Fibroblast of lung (primary cell): Measurements from ENCODE around the gene MCM3AP. TPM values are rescaled to one million over a fixed set of nuclear protein-coding genes. Genes with fewer than 3 reads are reported as not detected.

Experiments used
- DNase-seq, 2 donors: peaks; one replicate each; pipeline versions ENCODE4 v3.0.0 to v3.0.0-alpha.2; 2010; ENCODE audit warnings: low read depth in 2 of 2
- H2AFZ ChIP-seq: 2 replicates; pipeline ENCODE4 v1.5.1; 2012; ENCODE audit warnings: low read length, control low read depth, inconsistent platforms
- H3K27ac ChIP-seq: 2 replicates; pipeline ENCODE4 v1.5.1; 2011; ENCODE audit warnings: low read length, control low read depth; ENCODE audit not compliant: insufficient read depth
- H3K27me3 ChIP-seq: 2 replicates; pipeline ENCODE4 v1.5.1; 2011; ENCODE audit warnings: mild to moderate bottlenecking, low read length; ENCODE audit not compliant: control insufficient read depth, insufficient read depth
- H3K36me3 ChIP-seq: 2 replicates; pipeline ENCODE4 v1.5.1; 2011; ENCODE audit warnings: low read length; ENCODE audit not compliant: control insufficient read depth, insufficient read depth
- H3K4me1 ChIP-seq: 2 replicates; pipeline ENCODE4 v1.5.1; 2011; ENCODE audit warnings: low read length; ENCODE audit not compliant: control insufficient read depth, insufficient read depth; ENCODE audit errors: extremely low read depth
- H3K4me2 ChIP-seq: 2 replicates; pipeline ENCODE4 v1.5.1; 2011; ENCODE audit warnings: low read length, control low read depth; ENCODE audit not compliant: insufficient read depth; ENCODE audit errors: extremely low read depth
- H3K4me3 ChIP-seq, 4 experiments: fragments of 200-600 bp in 1 of 4; sonication (generic) in 1 of 4; replicated peaks in 1 of 4; 2 replicates each; pipeline ENCODE4 v1.5.1; 2011 to 2016; ENCODE audit warnings: low read length in 4 of 4, low read depth in 3 of 4, mild to moderate bottlenecking in 3 of 4, control low read depth in 2 of 4, inconsistent platforms in 1 of 4, mixed read lengths in 1 of 4; ENCODE audit not compliant: insufficient read depth in 1 of 4; ENCODE audit errors: control extremely low read depth in 1 of 4
- H3K79me2 ChIP-seq: 2 replicates; pipeline ENCODE4 v1.5.1; 2012; ENCODE audit warnings: mild to moderate bottlenecking, low read length, inconsistent platforms; ENCODE audit not compliant: control insufficient read depth, insufficient read depth
- H3K9ac ChIP-seq: 2 replicates; pipeline ENCODE4 v1.5.1; 2011; ENCODE audit warnings: mild to moderate bottlenecking, low read length, control low read depth; ENCODE audit not compliant: insufficient read depth
- H3K9me3 ChIP-seq: 2 replicates; pipeline ENCODE4 v1.5.1; 2012; ENCODE audit warnings: low read depth, low read length; ENCODE audit not compliant: control insufficient read depth, insufficient read depth
- H4K20me1 ChIP-seq: 2 replicates; pipeline ENCODE4 v1.5.1; 2011; ENCODE audit warnings: low read length; ENCODE audit not compliant: control insufficient read depth, insufficient read depth; ENCODE audit errors: extremely low read depth
- CTCF ChIP-seq, 2 donors: IDR thresholded peaks in 1 of 2; conservative IDR thresholded peaks in 1 of 2; 1 replicate in 1 of 2; 2 replicates in 1 of 2; pipeline ENCODE4 v1.5.1; 2011 to 2012; ENCODE audit warnings: low read length in 2 of 2, control low read depth in 1 of 2, inconsistent platforms in 1 of 2, low read depth in 1 of 2, mild to moderate bottlenecking in 1 of 2
- EZH2 ChIP-seq: IDR thresholded peaks from 2 replicates; pipeline ENCODE4 v1.5.1; 2012; ENCODE audit warnings: low read length, control low read depth, mild to moderate bottlenecking; ENCODE audit errors: missing control alignments
- polyA plus RNA-seq, 2 donors: library from polyadenylated mRNA; depleted of rRNA in 1 of 2; stranded (reverse) in 1 of 2; unstranded in 1 of 2; fragments of >200 nt; gene quantifications; 2 replicates each; pipeline ENCODE4 v1.2.1, GENCODE V29; 2011 to 2012; ENCODE audit warnings: missing spikeins in 1 of 2
- total RNA-seq: library from RNA; depleted of rRNA; stranded (reverse); fragments of >200 nt; gene quantifications from 2 replicates; pipeline ENCODE4 v1.2.1, GENCODE V29; 2014

The MCM3AP gene
- total and polyA plus RNA-seq, 2 donors (not counting 1 experiment from before 2014, with no cell fraction given) = 40.4 to 64.6 TPM

DNA sequence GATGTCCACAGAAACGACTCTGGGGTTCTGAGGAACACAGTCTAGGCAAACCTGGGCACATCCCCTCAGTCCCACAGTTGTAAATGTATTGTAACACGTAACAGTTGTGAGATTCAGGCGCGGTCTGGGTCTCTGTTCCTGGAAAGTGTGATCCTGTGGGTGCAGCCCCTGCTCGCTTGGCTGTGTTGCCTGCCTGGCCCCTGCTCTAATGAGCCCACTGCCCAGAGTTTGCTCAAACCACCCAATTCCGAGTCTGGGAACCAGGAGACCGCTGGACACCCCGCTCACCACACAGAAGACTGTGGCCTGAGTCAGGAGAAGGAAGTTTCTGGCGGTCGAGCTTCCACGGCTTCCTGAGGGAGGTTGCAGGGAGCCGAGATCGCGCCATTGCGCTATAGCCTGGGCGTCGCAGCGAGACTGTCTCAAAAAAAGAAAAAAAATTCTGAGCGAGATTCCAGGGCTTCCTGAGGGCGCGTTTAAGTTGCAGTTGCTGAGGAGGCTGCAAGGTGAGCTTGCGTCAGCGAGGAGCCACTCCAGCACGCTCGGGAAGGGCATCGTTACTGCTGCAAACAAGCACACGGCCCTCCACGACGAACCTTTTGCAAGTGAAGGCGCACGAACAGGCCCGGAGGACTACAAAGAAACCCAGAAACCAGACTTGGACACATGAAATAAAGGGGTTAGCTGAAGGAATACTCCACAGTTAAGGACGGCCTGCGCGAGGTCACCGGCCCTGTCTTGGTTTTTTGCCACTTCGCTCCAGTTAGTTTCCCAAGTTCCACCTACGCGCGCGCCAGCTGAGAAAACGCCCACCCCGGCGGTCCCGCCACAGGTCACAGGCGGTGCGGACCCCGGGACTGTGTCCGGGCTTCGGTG lies 37.2 kb upstream of the MCM3AP start:
- no peak for TF ChIP-seq EZH2
- no peak for TF ChIP-seq CTCF (conservative IDR thresholded peaks at IDR 0.05 in 1 of 2, IDR thresholded peaks at IDR 0.05 in 1 of 2; ENCODE audit: low read depth in 1 of 2, low read length in 2 of 2)
- peaks cover 4% of the 10 kb centered on the region for H3K36me3 ChIP-seq
- peak overlapping the region; percentile 82 for H3K9ac ChIP-seq
- peaks cover 57% of the 10 kb centered on the region for H3K79me2 ChIP-seq
- peak overlapping the region; percentile 66 to 97 (median 94) for H3K4me3 ChIP-seq
- H4K20me1 ChIP-seq = no peaks in the 10 kb centered on the region
- H3K27me3 ChIP-seq = no peaks in the 10 kb centered on the region
- peak overlapping the region; percentile 96 for H3K4me2 ChIP-seq
- peaks cover 17% of the 10 kb centered on the region for H3K4me1 ChIP-seq
- peak overlapping the region; percentile 79 for H3K27ac ChIP-seq
- H2AFZ ChIP-seq = peak overlapping the region; percentile 81
- DNase-seq = peak; percentile 24 to 62
- H3K9me3 ChIP-seq = no peaks in the 10 kb centered on the region

- DNase-seq = no peak
- Histone ChIP-seq H3K9ac (no peak overlapping the region), H3K9me3 (no peaks in the 10 kb centered on the region), H2AFZ (peak overlapping the region; percentile 49), H3K4me1 (peaks cover 15% of the 10 kb centered on the region), H3K36me3 (peaks cover 4% of the 10 kb centered on the region), H3K27me3 (no peaks in the 10 kb centered on the region), H3K4me2 (peak overlapping the region; percentile 58), H4K20me1 (no peaks in the 10 kb centered on the region), H3K27ac (no peak overlapping the region), H3K4me3 (peak overlapping the region in 1 of 4 experiments; percentile 18), H3K79me2 (peaks cover 39% of the 10 kb centered on the region)
- TF ChIP-seq CTCF (conservative IDR thresholded peaks at IDR 0.05 in 1 of 2, IDR thresholded peaks at IDR 0.05 in 1 of 2; ENCODE audit: low read depth in 1 of 2, low read length in 2 of 2) = no peak
- no peak for TF ChIP-seq EZH2
Observed at GRCh38 chr21:46320331-46320801, 35.0 kb upstream of the MCM3AP start.

DNA sequence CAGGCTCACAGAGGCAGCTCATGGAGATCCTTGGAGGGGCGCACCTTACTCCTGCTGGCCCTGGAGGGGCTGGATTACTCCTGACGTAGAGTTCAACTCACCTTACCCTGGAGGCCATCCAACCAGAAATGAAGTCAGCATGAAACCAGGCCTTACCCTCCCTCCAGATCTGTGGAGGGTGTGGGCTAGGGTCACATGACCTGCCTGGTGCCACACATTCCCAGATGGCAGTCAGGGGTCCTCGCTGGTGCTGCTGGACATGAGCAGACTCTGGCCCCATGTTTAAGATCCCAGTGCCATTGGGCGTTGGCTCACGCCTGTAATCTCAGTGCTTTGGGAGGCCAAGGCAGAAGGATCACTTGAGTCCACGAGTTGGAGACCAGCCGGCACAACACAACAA lies 33.8 kb upstream of the MCM3AP start:
- TF ChIP-seq CTCF (conservative IDR thresholded peaks at IDR 0.05 in 1 of 2, IDR thresholded peaks at IDR 0.05 in 1 of 2; ENCODE audit: low read depth in 1 of 2, low read length in 2 of 2) (no peak), EZH2 (no peak)
- Histone ChIP-seq H3K36me3 (peaks cover 4% of the 10 kb centered on the region), H3K79me2 (peaks cover 35% of the 10 kb centered on the region), H3K4me3 (no peak overlapping the region), H2AFZ (no peak overlapping the region), H3K4me2 (no peak overlapping the region), H3K9ac (no peak overlapping the region), H3K27ac (no peak overlapping the region), H4K20me1 (no peaks in the 10 kb centered on the region), H3K9me3 (no peaks in the 10 kb centered on the region), H3K27me3 (no peaks in the 10 kb centered on the region), H3K4me1 (peaks cover 15% of the 10 kb centered on the region)
- no peak for DNase-seq
